Panc1 (cell line): ENCODE data around the gene ZNF428.

Experiments
- CTCF ChIP-seq: fragments of 450-650 bp; IDR thresholded peaks from 2 replicates; pipeline ENCODE4 v1.5.1; 2017; ENCODE audit warnings: mild to moderate bottlenecking
- SIN3A ChIP-seq: IDR thresholded peaks from 2 replicates; pipeline ENCODE4 v1.6.1; 2012; ENCODE audit warnings: low read depth, mild to moderate bottlenecking, low read length, moderate library complexity, borderline replicate concordance; ENCODE audit not compliant: insufficient read depth

DNA sequence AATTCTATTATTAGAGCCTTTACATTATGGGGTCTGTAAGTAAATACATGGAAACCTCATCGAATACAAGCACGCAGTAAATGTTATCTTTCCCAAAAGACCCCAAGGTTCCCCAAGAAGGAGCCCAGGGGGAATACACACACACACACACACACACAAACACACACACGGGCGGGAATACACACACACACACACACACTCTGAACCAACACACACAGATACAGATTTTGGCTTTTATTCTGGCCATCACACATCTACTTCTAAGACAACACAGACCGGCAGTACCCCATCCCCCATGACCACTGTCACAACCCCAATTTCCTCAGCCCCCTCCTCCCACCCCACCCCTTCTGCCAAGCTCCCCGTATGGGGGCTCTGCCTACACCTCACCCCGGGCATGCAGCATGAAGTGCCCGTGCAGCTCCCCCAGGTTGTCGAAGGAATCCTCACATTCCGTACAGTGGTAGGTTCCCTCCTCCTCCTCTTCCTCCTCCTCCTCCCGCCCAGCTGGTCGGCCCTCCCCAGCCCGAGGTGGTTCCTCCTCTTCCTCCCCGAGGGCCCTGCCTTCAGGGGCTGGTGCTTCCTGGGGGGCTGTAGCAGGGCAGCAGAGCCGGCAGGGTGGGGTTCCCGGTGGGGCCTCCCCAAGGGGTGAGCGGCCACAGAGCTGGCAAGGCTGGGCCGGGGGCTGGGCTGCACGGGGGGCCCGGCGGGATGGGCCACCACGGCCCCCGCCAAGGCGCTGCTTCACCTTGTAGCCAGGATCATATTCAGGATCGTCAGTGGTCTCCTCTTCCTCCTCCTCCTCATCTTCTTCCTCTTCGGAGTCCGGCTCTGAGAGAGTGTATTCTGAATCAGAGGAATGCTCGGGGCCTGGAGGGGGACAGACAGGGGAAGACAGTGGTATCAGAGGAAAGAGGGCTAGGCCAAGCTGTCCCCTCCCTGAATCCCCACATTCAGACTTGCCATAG, 11.9 kb downstream of the ZNF428 start:
- no peak for TF ChIP-seq CTCF
- TF ChIP-seq SIN3A = no peak
